ENCODE results near the gene EIF3D.

- TF ChIP-seq EZH2 (IDR thresholded peaks at IDR 0.05; ENCODE audit: borderline replicate concordance, low read depth, low read length, severe bottlenecking) (no peak), CTCF (IDR thresholded peaks at IDR 0.05; ENCODE audit: borderline replicate concordance, extremely low read depth, low read length, poor library complexity, severe bottlenecking) (no peak)
Measured at GRCh38 chr22:36532466-36532865, 3.5 kb upstream of the EIF3D start.
